ENCODE results near the gene APBB2.

Gene APBB2

DNA sequence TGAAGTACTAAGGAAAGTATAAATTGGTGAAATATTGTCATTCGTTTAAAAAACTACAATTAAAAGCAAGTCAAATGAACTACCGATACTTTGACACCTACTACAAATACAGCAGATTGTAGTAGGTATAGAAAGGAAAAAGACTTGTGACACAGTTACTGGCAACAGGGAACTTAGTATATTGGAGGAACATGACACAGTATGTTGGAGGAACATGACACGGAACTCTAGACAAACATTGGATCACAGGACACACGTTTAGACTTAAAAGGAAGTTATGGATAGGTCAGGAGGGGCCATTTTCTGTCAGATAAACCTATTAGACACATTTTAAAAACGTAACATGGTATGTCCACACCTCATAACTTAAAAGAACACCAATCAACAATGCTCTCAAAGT is 132.5 kb downstream of the APBB2 start:
- Histone ChIP-seq H3K27me3 (ENCODE audit: insufficient read depth, low read length) (no peaks in the 10 kb centered on the region), H3K4me3 (ENCODE audit: low read depth, low read length) (no peak overlapping the region), H3K27ac (ENCODE audit: low read depth, low read length) (no peak overlapping the region), H2AFZ (ENCODE audit: low read length, unreplicated experiment) (no peak overlapping the region), H3K4me1 (ENCODE audit: control insufficient read depth, insufficient read depth, low read length, unreplicated experiment) (no peaks in the 10 kb centered on the region), H3K79me2 (ENCODE audit: control insufficient read depth, insufficient read depth, low read length, unreplicated experiment) (peaks cover 35% of the 10 kb centered on the region), H3K36me3 (ENCODE audit: insufficient read depth, low read length) (peaks cover 11% of the 10 kb centered on the region)

GRCh38 chr4:41080976-41081375 is 133.4 kb downstream of the APBB2 start:
- no peaks in the 10 kb centered on the region for H3K27me3 ChIP-seq (ENCODE audit: insufficient read depth, low read length)
- no peak overlapping the region for H2AFZ ChIP-seq (ENCODE audit: low read length, unreplicated experiment)
- H3K79me2 ChIP-seq (ENCODE audit: control insufficient read depth, insufficient read depth, low read length, unreplicated experiment), result peaks cover 38% of the 10 kb centered on the region
- no peak overlapping the region for H3K4me3 ChIP-seq (ENCODE audit: low read depth, low read length)
- no peaks in the 10 kb centered on the region for H3K4me1 ChIP-seq (ENCODE audit: control insufficient read depth, insufficient read depth, low read length, unreplicated experiment)
- H3K27ac ChIP-seq (ENCODE audit: low read depth, low read length), result no peak overlapping the region
- peaks cover 3% of the 10 kb centered on the region; the same call in 1 of the 2 replicates for H3K36me3 ChIP-seq (ENCODE audit: insufficient read depth, low read length)

GRCh38 chr4:41079881-41080560 is 134.3 kb downstream of the APBB2 start:
- H3K36me3 ChIP-seq (ENCODE audit: insufficient read depth, low read length), result no peaks in the 10 kb centered on the region
- H2AFZ ChIP-seq (ENCODE audit: low read length, unreplicated experiment), result no peak overlapping the region
- H3K4me3 ChIP-seq (ENCODE audit: low read depth, low read length), result no peak overlapping the region
- peaks cover 44% of the 10 kb centered on the region for H3K79me2 ChIP-seq (ENCODE audit: control insufficient read depth, insufficient read depth, low read length, unreplicated experiment)
- H3K4me1 ChIP-seq (ENCODE audit: control insufficient read depth, insufficient read depth, low read length, unreplicated experiment), result peaks cover 5% of the 10 kb centered on the region
- H3K27ac ChIP-seq (ENCODE audit: low read depth, low read length), result no peak overlapping the region
- no peaks in the 10 kb centered on the region for H3K27me3 ChIP-seq (ENCODE audit: insufficient read depth, low read length)

GRCh38 chr4:41077628-41078027 is 136.7 kb downstream of the APBB2 start:
- Histone ChIP-seq H2AFZ (ENCODE audit: low read length, unreplicated experiment) (no peak overlapping the region), H3K27me3 (ENCODE audit: insufficient read depth, low read length) (no peaks in the 10 kb centered on the region), H3K27ac (ENCODE audit: low read depth, low read length) (no peak overlapping the region), H3K36me3 (ENCODE audit: insufficient read depth, low read length) (no peaks in the 10 kb centered on the region), H3K4me1 (ENCODE audit: control insufficient read depth, insufficient read depth, low read length, unreplicated experiment) (peaks cover 5% of the 10 kb centered on the region), H3K79me2 (ENCODE audit: control insufficient read depth, insufficient read depth, low read length, unreplicated experiment) (peaks cover 61% of the 10 kb centered on the region), H3K4me3 (ENCODE audit: low read depth, low read length) (no peak overlapping the region)

- H3K79me2 ChIP-seq (ENCODE audit: control insufficient read depth, insufficient read depth, low read length, unreplicated experiment), result peaks cover 64% of the 10 kb centered on the region
- H3K4me3 ChIP-seq (ENCODE audit: low read depth, low read length), result no peak overlapping the region
- H3K27me3 ChIP-seq (ENCODE audit: insufficient read depth, low read length), result no peaks in the 10 kb centered on the region
- H2AFZ ChIP-seq (ENCODE audit: low read length, unreplicated experiment), result no peak overlapping the region
- H3K27ac ChIP-seq (ENCODE audit: low read depth, low read length), result no peak overlapping the region
- peaks cover 14% of the 10 kb centered on the region for H3K4me1 ChIP-seq (ENCODE audit: control insufficient read depth, insufficient read depth, low read length, unreplicated experiment)
- no peaks in the 10 kb centered on the region for H3K36me3 ChIP-seq (ENCODE audit: insufficient read depth, low read length)
These were observed 137.9 kb downstream of the APBB2 start for GRCh38 chr4:41076481-41076880.

- Histone ChIP-seq H3K79me2 (ENCODE audit: control insufficient read depth, insufficient read depth, low read length, unreplicated experiment) (peaks cover 55% of the 10 kb centered on the region), H3K36me3 (ENCODE audit: insufficient read depth, low read length) (no peaks in the 10 kb centered on the region), H3K4me3 (ENCODE audit: low read depth, low read length) (no peak overlapping the region), H3K27me3 (ENCODE audit: insufficient read depth, low read length) (no peaks in the 10 kb centered on the region), H3K4me1 (ENCODE audit: control insufficient read depth, insufficient read depth, low read length, unreplicated experiment) (peaks cover 18% of the 10 kb centered on the region), H3K27ac (ENCODE audit: low read depth, low read length) (no peak overlapping the region), H2AFZ (ENCODE audit: low read length, unreplicated experiment) (no peak overlapping the region)
These were observed 140.1 kb downstream of the APBB2 start for GRCh38 chr4:41074215-41074614.

GRCh38 chr4:41072021-41072777 is 142.1 kb downstream of the APBB2 start:
- Histone ChIP-seq H3K36me3 (ENCODE audit: insufficient read depth, low read length) (no peaks in the 10 kb centered on the region), H3K4me1 (ENCODE audit: control insufficient read depth, insufficient read depth, low read length, unreplicated experiment) (peaks cover 18% of the 10 kb centered on the region), H2AFZ (ENCODE audit: low read length, unreplicated experiment) (no peak overlapping the region), H3K27ac (ENCODE audit: low read depth, low read length) (no peak overlapping the region), H3K79me2 (ENCODE audit: control insufficient read depth, insufficient read depth, low read length, unreplicated experiment) (peaks cover 43% of the 10 kb centered on the region), H3K27me3 (ENCODE audit: insufficient read depth, low read length) (no peaks in the 10 kb centered on the region), H3K4me3 (ENCODE audit: low read depth, low read length) (no peak overlapping the region)

DNA sequence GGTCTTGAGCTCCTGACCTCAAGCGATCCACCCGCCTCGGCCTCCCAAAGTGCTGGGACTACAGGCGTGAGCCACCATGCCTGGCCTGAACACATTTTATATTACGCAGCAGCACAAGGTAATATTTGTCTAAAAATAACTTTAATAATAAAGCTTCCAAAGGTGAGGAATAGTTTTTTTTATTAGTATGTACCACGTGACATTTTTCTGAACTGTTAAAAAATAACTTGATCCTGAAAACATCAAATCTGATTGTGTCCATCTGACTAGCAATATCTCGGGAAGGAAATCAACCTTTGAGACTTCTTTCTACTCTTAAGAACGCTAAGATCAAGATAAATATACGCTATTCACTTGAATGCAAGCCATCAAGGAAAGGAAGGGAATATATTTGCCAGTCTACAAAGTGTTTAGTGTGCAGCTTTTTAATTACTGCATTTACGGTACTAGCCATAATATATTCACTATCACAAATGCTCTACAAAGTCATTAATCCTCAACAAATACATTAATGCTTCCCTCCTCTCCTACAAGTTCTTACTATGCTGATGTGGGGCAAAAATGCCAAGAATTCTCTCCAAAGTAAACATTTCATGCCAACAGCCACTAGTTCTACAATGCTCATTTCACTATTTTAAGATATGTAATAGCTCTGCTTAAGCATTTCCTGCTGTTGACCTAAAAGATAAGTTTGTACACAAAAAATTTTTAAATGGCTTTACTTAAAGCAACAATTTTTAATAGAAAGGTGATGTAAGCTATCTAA is 143.6 kb downstream of the APBB2 start:
- Histone ChIP-seq H3K36me3 (ENCODE audit: insufficient read depth, low read length) (no peaks in the 10 kb centered on the region), H3K27ac (ENCODE audit: low read depth, low read length) (no peak overlapping the region), H2AFZ (ENCODE audit: low read length, unreplicated experiment) (no peak overlapping the region), H3K4me1 (ENCODE audit: control insufficient read depth, insufficient read depth, low read length, unreplicated experiment) (peaks cover 16% of the 10 kb centered on the region), H3K4me3 (ENCODE audit: low read depth, low read length) (no peak overlapping the region), H3K79me2 (ENCODE audit: control insufficient read depth, insufficient read depth, low read length, unreplicated experiment) (peaks cover 42% of the 10 kb centered on the region), H3K27me3 (ENCODE audit: insufficient read depth, low read length) (no peaks in the 10 kb centered on the region)

GRCh38 chr4:41069838-41070237 is 144.5 kb downstream of the APBB2 start:
- H3K79me2 ChIP-seq (ENCODE audit: control insufficient read depth, insufficient read depth, low read length, unreplicated experiment), result peaks cover 40% of the 10 kb centered on the region
- H3K4me1 ChIP-seq (ENCODE audit: control insufficient read depth, insufficient read depth, low read length, unreplicated experiment), result peaks cover 21% of the 10 kb centered on the region
- H3K4me3 ChIP-seq (ENCODE audit: low read depth, low read length), result no peak overlapping the region
- H3K27me3 ChIP-seq (ENCODE audit: insufficient read depth, low read length), result no peaks in the 10 kb centered on the region
- H2AFZ ChIP-seq (ENCODE audit: low read length, unreplicated experiment), result no peak overlapping the region
- H3K36me3 ChIP-seq (ENCODE audit: insufficient read depth, low read length), result no peaks in the 10 kb centered on the region
- H3K27ac ChIP-seq (ENCODE audit: low read depth, low read length), result no peak overlapping the region

DNA sequence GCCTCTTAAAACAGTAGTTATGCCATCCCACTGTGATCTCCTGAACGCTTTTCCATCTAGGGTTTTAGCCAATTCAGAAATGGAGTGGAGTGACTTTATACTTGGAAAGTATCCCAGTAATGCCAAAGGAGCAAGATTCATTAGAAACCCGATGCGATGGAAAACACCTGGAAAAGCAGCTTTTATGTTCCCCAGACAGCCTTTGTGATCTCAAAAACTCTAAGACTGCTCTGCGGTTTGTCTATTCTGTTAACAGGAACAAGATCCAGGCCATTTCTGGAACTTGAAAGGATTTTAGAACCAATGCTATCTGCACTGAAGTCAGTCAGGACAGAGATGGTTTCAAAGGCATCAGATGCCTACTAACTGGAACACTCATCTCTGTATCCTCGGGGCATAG is 145.1 kb downstream of the APBB2 start:
- no peak overlapping the region for H3K27ac ChIP-seq (ENCODE audit: low read depth, low read length)
- H2AFZ ChIP-seq (ENCODE audit: low read length, unreplicated experiment), result no peak overlapping the region
- peaks cover 26% of the 10 kb centered on the region for H3K4me1 ChIP-seq (ENCODE audit: control insufficient read depth, insufficient read depth, low read length, unreplicated experiment)

More for the DNA sequence above, 145.1 kb downstream of the APBB2 start:
- Histone ChIP-seq H3K27me3 (ENCODE audit: insufficient read depth, low read length) (no peaks in the 10 kb centered on the region), H3K4me3 (ENCODE audit: low read depth, low read length) (no peak overlapping the region), H3K79me2 (ENCODE audit: control insufficient read depth, insufficient read depth, low read length, unreplicated experiment) (peaks cover 39% of the 10 kb centered on the region), H3K36me3 (ENCODE audit: insufficient read depth, low read length) (no peaks in the 10 kb centered on the region)

All from ACC112 (cell line).